ENCODE data around the gene TEX14.

DNA sequence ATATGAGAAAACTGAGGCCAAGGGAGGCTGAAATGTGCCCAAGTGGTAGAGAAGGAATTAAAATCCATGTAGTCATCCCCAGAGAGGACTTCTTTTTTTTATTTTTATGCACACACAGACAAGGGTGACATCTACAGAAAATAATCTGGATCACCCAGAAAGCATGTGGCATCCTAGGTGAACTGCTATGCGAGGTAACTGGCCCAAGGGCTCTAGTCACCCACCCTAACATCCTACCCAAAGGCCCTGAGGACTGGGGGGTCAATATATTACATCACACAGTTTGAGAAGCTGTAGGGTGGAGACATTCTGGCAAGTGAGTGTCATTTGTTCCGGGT is 23.3 kb downstream of the TEX14 start:
- TF ChIP-seq, protein P1, sequence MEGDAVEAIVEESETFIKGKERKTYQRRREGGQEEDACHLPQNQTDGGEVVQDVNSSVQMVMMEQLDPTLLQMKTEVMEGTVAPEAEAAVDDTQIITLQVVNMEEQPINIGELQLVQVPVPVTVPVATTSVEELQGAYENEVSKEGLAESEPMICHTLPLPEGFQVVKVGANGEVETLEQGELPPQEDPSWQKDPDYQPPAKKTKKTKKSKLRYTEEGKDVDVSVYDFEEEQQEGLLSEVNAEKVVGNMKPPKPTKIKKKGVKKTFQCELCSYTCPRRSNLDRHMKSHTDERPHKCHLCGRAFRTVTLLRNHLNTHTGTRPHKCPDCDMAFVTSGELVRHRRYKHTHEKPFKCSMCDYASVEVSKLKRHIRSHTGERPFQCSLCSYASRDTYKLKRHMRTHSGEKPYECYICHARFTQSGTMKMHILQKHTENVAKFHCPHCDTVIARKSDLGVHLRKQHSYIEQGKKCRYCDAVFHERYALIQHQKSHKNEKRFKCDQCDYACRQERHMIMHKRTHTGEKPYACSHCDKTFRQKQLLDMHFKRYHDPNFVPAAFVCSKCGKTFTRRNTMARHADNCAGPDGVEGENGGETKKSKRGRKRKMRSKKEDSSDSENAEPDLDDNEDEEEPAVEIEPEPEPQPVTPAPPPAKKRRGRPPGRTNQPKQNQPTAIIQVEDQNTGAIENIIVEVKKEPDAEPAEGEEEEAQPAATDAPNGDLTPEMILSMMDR (IDR thresholded peaks at IDR 0.05) = no peak
- no peak for TF ChIP-seq POLR2A (IDR thresholded peaks at IDR 0.05)
- TF ChIP-seq POLR2AphosphoS5 (IDR thresholded peaks at IDR 0.05; ENCODE audit: insufficient read depth in 1 of 2, low read depth in 1 of 2) = no peak
